Measurements from ENCODE around the gene MYT1. TPM values are rescaled to one million over a fixed set of nuclear protein-coding genes. Genes with fewer than 3 reads are reported as not detected.

Gene MYT1
- total RNA-seq, 1 experiment from 2014 or later, result 4.1 TPM

DNA sequence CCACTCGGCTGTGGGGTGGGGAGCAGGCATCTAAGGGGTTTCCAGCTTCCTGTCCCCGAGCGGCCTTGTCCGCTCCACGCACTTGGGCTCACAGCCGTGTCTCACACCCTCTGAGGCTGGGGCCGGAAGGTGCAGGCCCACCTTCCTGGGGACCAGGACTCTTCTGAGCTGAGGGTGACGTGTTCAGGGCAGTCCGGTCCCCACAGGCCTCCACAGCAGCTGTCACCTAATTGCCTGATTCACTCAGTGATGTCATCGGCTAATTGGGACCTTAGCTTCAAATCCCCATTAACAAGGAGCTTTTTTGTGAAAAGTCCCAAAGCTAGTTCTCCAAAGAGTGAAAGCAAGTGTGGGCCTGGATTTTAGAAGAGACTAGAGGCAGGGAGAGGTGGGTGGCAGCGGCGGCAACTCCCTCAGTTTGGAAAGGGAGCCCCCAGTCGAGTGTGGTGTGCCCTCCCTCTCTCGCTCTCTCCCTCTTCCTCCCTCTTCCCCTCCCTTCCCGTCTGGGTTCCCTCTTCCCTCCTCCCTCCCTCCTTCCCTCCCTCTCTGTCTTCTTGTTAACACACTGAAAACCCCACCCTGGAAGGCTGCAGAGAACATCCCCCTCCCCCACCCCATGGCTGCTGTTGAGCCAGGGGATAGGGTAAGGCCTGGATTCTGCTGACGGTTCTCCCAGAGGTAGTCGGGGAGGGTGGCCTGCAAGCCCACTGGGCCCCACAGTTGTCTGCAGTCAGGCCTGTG is 39.0 kb downstream of the MYT1 start:
- H3K9me3 ChIP-seq (ENCODE audit: low read length), result no peaks in the 10 kb centered on the region
- no peak overlapping the region for H3K27ac ChIP-seq (ENCODE audit: low read length)
- no peaks in the 10 kb centered on the region for H3K27me3 ChIP-seq (ENCODE audit: low read length)
- H3K4me1 ChIP-seq (ENCODE audit: low read length), result peaks cover 7% of the 10 kb centered on the region
- H3K4me2 ChIP-seq (ENCODE audit: low read depth, low read length, poor library complexity, severe bottlenecking), result no peak overlapping the region
- H4K20me1 ChIP-seq (ENCODE audit: insufficient read depth, low read depth, low read length), result no peaks in the 10 kb centered on the region
- H3K36me3 ChIP-seq (ENCODE audit: insufficient read depth, low read length), result no peaks in the 10 kb centered on the region
- H3K9ac ChIP-seq (ENCODE audit: low read length), result no peak overlapping the region
- DNase-seq, result no peak
- H2AFZ ChIP-seq (ENCODE audit: low read length), result no peak overlapping the region
- no peaks in the 10 kb centered on the region for H3K9me2 ChIP-seq (replicated peaks; ENCODE audit: insufficient read depth, low read length)
- H3K4me3 ChIP-seq (ENCODE audit: low read length), result no peak overlapping the region
- H3K79me2 ChIP-seq (ENCODE audit: low read length), result no peaks in the 10 kb centered on the region

DNA sequence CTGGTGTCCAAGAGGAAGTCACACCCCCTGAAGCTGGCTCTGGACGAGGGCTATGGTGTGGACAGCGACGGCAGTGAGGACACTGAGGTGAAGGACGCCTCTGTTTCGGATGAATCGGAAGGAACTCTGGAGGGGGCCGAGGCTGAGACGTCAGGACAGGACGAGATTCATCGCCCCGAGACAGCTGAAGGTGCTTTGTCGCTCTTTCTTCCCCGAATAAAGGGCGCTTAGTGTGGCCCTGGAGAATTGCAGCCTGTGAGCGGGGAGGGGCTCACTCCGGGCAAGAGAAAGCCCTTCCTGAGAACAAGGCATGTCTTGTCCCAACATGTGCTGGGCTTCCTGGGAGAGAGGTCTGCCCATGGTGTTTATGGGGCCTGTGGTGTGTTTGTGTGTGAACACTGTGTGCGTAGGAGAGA is 41.4 kb downstream of the MYT1 start:
- no peak overlapping the region for H3K27ac ChIP-seq (ENCODE audit: low read length)
- no peaks in the 10 kb centered on the region for H3K36me3 ChIP-seq (ENCODE audit: insufficient read depth, low read length)
- H3K4me1 ChIP-seq (ENCODE audit: low read length), result peaks cover 17% of the 10 kb centered on the region
- DNase-seq, result no peak
- H3K79me2 ChIP-seq (ENCODE audit: low read length), result no peaks in the 10 kb centered on the region
- H3K9me3 ChIP-seq (ENCODE audit: low read length), result no peaks in the 10 kb centered on the region
- no peak overlapping the region for H3K4me2 ChIP-seq (ENCODE audit: low read depth, low read length, poor library complexity, severe bottlenecking)
- no peak overlapping the region for H3K9ac ChIP-seq (ENCODE audit: low read length)
- no peaks in the 10 kb centered on the region for H4K20me1 ChIP-seq (ENCODE audit: insufficient read depth, low read depth, low read length)
- H3K27me3 ChIP-seq (ENCODE audit: low read length), result no peaks in the 10 kb centered on the region
- no peaks in the 10 kb centered on the region for H3K9me2 ChIP-seq (replicated peaks; ENCODE audit: insufficient read depth, low read length)
- no peak overlapping the region for H2AFZ ChIP-seq (ENCODE audit: low read length)
- H3K4me3 ChIP-seq (ENCODE audit: low read length), result no peak overlapping the region

DNA sequence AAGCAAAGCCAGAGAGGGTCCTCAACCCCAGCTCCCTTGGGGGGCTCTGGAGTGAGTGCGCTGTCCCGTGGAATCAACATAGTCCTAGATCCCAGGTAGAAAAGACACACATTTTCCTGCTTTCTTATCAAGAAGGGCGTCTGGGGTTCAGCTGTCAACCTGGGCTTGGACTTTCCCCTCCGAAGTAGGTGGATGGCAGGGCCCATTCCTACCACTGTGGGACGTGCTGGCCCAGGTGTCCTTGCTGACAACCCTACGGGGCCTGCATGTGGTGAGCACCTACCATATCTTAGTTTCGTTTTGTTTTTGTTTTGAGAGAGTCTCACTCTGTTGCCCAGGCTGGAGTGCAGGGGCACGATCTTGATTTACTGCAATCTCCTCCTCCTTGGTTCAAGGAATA is 42.4 kb downstream of the MYT1 start:
- no peaks in the 10 kb centered on the region for H3K9me2 ChIP-seq (replicated peaks; ENCODE audit: insufficient read depth, low read length)
- H3K27me3 ChIP-seq (ENCODE audit: low read length), result no peaks in the 10 kb centered on the region
- H3K36me3 ChIP-seq (ENCODE audit: insufficient read depth, low read length), result no peaks in the 10 kb centered on the region
- no peak overlapping the region for H3K4me2 ChIP-seq (ENCODE audit: low read depth, low read length, poor library complexity, severe bottlenecking)
- H3K9ac ChIP-seq (ENCODE audit: low read length), result no peak overlapping the region
- H4K20me1 ChIP-seq (ENCODE audit: insufficient read depth, low read depth, low read length), result no peaks in the 10 kb centered on the region
- no peaks in the 10 kb centered on the region for H3K9me3 ChIP-seq (ENCODE audit: low read length)
- H3K4me3 ChIP-seq (ENCODE audit: low read length), result no peak overlapping the region
- no peaks in the 10 kb centered on the region for H3K79me2 ChIP-seq (ENCODE audit: low read length)
- no peak overlapping the region for H2AFZ ChIP-seq (ENCODE audit: low read length)
- H3K4me1 ChIP-seq (ENCODE audit: low read length), result peaks cover 17% of the 10 kb centered on the region
- no peak overlapping the region for H3K27ac ChIP-seq (ENCODE audit: low read length)
- no peak for DNase-seq

GRCh38 chr20:64207641-64208590 is 43.7 kb downstream of the MYT1 start:
- DNase-seq, result no peak
- no peaks in the 10 kb centered on the region for H3K9me3 ChIP-seq (ENCODE audit: low read length)
- no peaks in the 10 kb centered on the region for H3K27me3 ChIP-seq (ENCODE audit: low read length)
- peak overlapping the region; percentile 73 for H3K9ac ChIP-seq (ENCODE audit: low read length)
- H3K4me2 ChIP-seq (ENCODE audit: low read depth, low read length, poor library complexity, severe bottlenecking), result peak overlapping the region; percentile 68
- no peak overlapping the region for H3K27ac ChIP-seq (ENCODE audit: low read length)
- no peaks in the 10 kb centered on the region for H3K9me2 ChIP-seq (replicated peaks; ENCODE audit: insufficient read depth, low read length)
- no peak overlapping the region for H2AFZ ChIP-seq (ENCODE audit: low read length)
- no peaks in the 10 kb centered on the region for H3K36me3 ChIP-seq (ENCODE audit: insufficient read depth, low read length)
- peak overlapping the region; percentile 75 for H3K4me3 ChIP-seq (ENCODE audit: low read length)
- H3K79me2 ChIP-seq (ENCODE audit: low read length), result no peaks in the 10 kb centered on the region
- no peaks in the 10 kb centered on the region for H4K20me1 ChIP-seq (ENCODE audit: insufficient read depth, low read depth, low read length)
- H3K4me1 ChIP-seq (ENCODE audit: low read length), result peaks cover 17% of the 10 kb centered on the region

GRCh38 chr20:64209148-64209547 is 44.9 kb downstream of the MYT1 start:
- H3K79me2 ChIP-seq (ENCODE audit: low read length), result no peaks in the 10 kb centered on the region
- H3K4me1 ChIP-seq (ENCODE audit: low read length), result peaks cover 17% of the 10 kb centered on the region
- H3K9ac ChIP-seq (ENCODE audit: low read length), result peak overlapping the region; percentile 73
- no peak overlapping the region for H2AFZ ChIP-seq (ENCODE audit: low read length)
- H3K27me3 ChIP-seq (ENCODE audit: low read length), result no peaks in the 10 kb centered on the region
- H3K4me3 ChIP-seq (ENCODE audit: low read length), result peak overlapping the region; percentile 75; the same call in 1 of the 2 replicates
- H3K36me3 ChIP-seq (ENCODE audit: insufficient read depth, low read length), result no peaks in the 10 kb centered on the region
- H3K4me2 ChIP-seq (ENCODE audit: low read depth, low read length, poor library complexity, severe bottlenecking), result peak overlapping the region; percentile 68
- H3K27ac ChIP-seq (ENCODE audit: low read length), result no peak overlapping the region
- H3K9me2 ChIP-seq (replicated peaks; ENCODE audit: insufficient read depth, low read length), result no peaks in the 10 kb centered on the region
- DNase-seq, result no peak
- no peaks in the 10 kb centered on the region for H3K9me3 ChIP-seq (ENCODE audit: low read length)
- H4K20me1 ChIP-seq (ENCODE audit: insufficient read depth, low read depth, low read length), result no peaks in the 10 kb centered on the region

DNA sequence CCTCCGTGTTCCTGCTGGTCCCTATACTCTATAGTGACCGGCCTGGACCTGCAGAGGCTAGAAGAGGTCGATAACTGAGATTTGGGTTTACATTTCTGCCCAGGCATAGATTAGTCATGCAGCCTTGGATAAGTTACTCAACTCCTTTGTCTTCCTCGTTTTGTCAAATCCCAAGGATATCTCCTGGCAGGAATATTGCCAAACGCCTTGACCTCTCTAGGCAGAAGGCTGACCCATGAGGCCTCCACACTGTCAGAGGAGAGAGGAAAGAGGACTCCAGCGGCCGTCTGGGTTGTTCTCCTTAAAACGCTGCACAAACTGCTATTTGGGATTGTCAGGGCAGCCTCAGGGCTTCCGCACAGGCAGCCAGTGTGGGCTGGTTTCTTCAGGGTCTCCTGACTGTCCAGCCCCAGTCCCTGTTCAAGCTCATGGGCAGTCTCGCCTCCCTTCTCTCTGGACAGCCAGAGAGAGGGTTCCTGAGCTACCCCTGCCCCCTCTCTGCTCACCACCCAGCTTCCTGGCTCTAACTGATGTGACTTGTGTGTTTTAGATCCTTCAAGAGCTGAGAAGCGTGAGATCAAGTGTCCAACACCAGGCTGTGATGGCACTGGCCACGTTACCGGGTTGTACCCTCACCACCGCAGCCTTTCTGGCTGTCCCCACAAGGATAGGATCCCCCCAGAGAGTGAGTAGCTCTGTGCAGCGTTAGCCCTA is 46.6 kb downstream of the MYT1 start:
- DNase-seq, result no peak
- Histone ChIP-seq H3K9ac (ENCODE audit: low read length) (no peak overlapping the region), H3K4me3 (ENCODE audit: low read length) (no peak overlapping the region)

DNA sequence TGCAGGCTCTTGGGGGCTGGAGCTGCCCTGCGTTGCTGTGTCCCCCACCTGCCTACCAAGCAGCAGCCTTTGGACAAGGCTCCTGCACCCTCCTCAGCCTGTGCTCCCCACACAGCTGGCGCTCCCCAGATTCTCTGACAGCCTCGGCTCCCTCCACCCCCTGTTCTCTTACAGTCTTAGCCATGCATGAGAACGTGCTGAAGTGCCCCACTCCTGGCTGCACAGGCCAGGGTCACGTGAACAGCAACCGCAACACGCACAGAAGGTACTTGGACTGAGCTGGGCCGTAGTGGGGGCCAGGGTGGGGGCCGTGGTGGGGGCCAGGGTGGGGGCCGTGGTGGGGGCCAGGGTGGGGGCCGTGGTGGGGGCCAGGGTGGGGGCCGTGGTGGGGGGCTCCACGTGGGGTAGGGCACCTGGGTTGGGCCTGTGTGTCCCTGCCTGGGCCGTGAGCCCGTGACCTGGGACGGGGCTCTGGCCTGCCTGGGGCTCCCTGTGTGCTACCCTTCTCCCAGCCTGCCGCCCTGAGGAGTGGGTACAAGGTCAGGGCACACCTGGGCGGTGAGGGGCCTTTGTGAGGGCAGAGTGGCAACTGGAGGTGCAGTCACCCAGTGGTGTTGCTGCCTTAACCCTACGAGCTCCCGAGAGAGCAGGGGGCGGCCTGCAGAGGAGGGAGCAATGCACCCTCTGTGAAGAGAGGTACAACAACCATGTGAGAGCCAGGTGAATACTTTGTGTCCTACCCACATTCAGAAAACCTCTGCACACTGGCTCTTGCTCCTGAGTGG is 47.8 kb downstream of the MYT1 start:
- Histone ChIP-seq H2AFZ (ENCODE audit: low read length) (no peak overlapping the region), H4K20me1 (ENCODE audit: insufficient read depth, low read depth, low read length) (no peaks in the 10 kb centered on the region), H3K4me3 (ENCODE audit: low read length) (no peak overlapping the region), H3K4me2 (ENCODE audit: low read depth, low read length, poor library complexity, severe bottlenecking) (no peak overlapping the region), H3K9me3 (ENCODE audit: low read length) (no peaks in the 10 kb centered on the region), H3K27ac (ENCODE audit: low read length) (no peak overlapping the region), H3K9ac (ENCODE audit: low read length) (no peak overlapping the region), H3K79me2 (ENCODE audit: low read length) (no peaks in the 10 kb centered on the region), H3K36me3 (ENCODE audit: insufficient read depth, low read length) (no peaks in the 10 kb centered on the region), H3K27me3 (ENCODE audit: low read length) (no peaks in the 10 kb centered on the region), H3K9me2 (replicated peaks; ENCODE audit: insufficient read depth, low read length) (no peaks in the 10 kb centered on the region), H3K4me1 (ENCODE audit: low read length) (peaks cover 17% of the 10 kb centered on the region)
- no peak for DNase-seq

More for the DNA sequence above, 46.6 kb downstream of the MYT1 start:
- Histone ChIP-seq H2AFZ (ENCODE audit: low read length) (no peak overlapping the region), H4K20me1 (ENCODE audit: insufficient read depth, low read depth, low read length) (no peaks in the 10 kb centered on the region), H3K27ac (ENCODE audit: low read length) (no peak overlapping the region), H3K79me2 (ENCODE audit: low read length) (no peaks in the 10 kb centered on the region), H3K9me2 (replicated peaks; ENCODE audit: insufficient read depth, low read length) (no peaks in the 10 kb centered on the region), H3K9me3 (ENCODE audit: low read length) (no peaks in the 10 kb centered on the region), H3K36me3 (ENCODE audit: insufficient read depth, low read length) (no peaks in the 10 kb centered on the region), H3K27me3 (ENCODE audit: low read length) (no peaks in the 10 kb centered on the region), H3K4me2 (ENCODE audit: low read depth, low read length, poor library complexity, severe bottlenecking) (no peak overlapping the region), H3K4me1 (ENCODE audit: low read length) (peaks cover 17% of the 10 kb centered on the region)
